Measurements from ENCODE around the gene DHX36. TPM values are rescaled to one million over a fixed set of nuclear protein-coding genes. Genes with fewer than 3 reads are reported as not detected.

The DHX36 gene
- total RNA-seq, 1 donor from 2014 or later, result 65.5 TPM

DNA sequence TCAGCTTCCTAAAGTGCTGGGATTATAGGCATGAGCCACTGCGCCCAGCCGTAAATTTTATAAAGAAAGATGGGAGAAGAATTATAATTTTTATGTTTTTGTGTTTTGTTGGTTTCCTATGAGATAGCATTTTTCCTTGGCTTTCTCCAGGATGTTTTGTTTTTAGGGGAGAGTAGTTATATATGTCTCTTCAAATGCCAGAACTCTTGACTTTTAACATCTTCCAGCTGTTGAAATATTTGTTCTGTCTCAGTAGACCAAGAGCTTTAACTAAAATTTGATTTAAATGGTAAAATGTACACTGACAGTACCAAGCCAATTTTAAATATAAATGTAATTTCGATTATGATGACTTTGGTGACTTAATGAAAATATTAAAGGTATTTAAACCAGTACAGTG, 96.8 kb downstream of the DHX36 start:
- no peak for TF ChIP-seq CTCF (IDR thresholded peaks at IDR 0.05)
- Histone ChIP-seq H3K9me3 (no peaks in the 10 kb centered on the region), H3K4me1 (peaks cover 4% of the 10 kb centered on the region), H3K4me3 (no peak overlapping the region), H3K27ac (no peak overlapping the region), H3K27me3 (ENCODE audit: low read depth) (no peaks in the 10 kb centered on the region), H3K36me3 (no peaks in the 10 kb centered on the region)
- ATAC-seq (no peak), DNase-seq (no peak)
- intact Hi-C loops (cut with DNase I), result no loop called here

DNA sequence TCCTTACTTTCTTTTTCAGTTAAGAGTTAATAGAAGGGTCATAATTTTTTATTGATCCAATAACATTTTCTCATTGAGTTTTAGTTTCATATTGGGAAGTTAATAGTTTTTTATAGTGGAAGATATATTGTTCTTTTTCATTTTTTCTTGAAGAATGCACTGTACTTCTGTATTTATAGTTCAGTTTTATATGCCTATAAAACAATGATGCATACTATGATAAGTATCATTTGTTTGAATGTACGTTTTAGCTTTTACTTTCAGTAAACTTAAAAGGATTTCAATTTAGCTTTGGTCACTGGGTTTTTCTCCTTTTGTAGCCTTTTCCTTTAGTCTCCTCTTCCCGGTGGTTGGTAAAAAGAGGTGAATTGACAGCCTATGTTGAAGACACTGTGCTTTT, 98.8 kb downstream of the DHX36 start:
- intact Hi-C loops (cut with DNase I), result no loop called here
- DNase-seq, result no peak
- no peak overlapping the region for H3K27ac ChIP-seq
- no peaks in the 10 kb centered on the region for H3K27me3 ChIP-seq (ENCODE audit: low read depth)
- H3K36me3 ChIP-seq, result no peaks in the 10 kb centered on the region
- H3K9me3 ChIP-seq, result no peaks in the 10 kb centered on the region
- H3K4me3 ChIP-seq, result no peak overlapping the region
- ATAC-seq, result no peak
- no peak for TF ChIP-seq CTCF (IDR thresholded peaks at IDR 0.05)
- peaks cover 3% of the 10 kb centered on the region for H3K4me1 ChIP-seq

DNA sequence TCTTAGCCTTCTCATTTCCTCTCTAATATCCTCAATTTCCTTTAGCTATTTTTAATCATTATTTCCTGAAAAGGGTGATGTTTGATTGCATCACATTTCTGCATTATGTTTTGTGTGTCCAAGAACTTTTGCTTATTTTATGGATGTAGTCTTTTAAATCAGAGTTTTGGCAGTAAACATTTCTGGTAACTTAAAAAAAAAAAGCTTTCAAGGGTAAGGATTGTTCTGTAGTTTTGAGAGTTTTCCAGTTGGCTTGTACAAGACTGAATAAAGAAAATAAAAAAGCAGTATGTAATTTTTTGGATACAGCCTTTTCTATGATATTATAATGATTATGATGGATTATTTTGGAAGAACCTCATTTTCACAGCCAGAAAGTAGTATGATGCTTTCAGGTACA, 99.4 kb downstream of the DHX36 start:
- H3K36me3 ChIP-seq, result no peaks in the 10 kb centered on the region
- DNase-seq, result no peak
- H3K27me3 ChIP-seq (ENCODE audit: low read depth), result no peaks in the 10 kb centered on the region
- no peak for ATAC-seq
- no peak for TF ChIP-seq CTCF (IDR thresholded peaks at IDR 0.05)
- no peaks in the 10 kb centered on the region for H3K9me3 ChIP-seq
- no peak overlapping the region for H3K27ac ChIP-seq
- H3K4me1 ChIP-seq, result no peaks in the 10 kb centered on the region
- no peak overlapping the region for H3K4me3 ChIP-seq
- intact Hi-C loops (cut with DNase I), result no loop called here

- no peak for DNase-seq
- Histone ChIP-seq H3K4me1 (no peaks in the 10 kb centered on the region), H3K36me3 (no peaks in the 10 kb centered on the region), H3K27ac (no peak overlapping the region), H3K9me3 (no peaks in the 10 kb centered on the region), H3K27me3 (ENCODE audit: low read depth) (no peaks in the 10 kb centered on the region), H3K4me3 (no peak overlapping the region)
- intact Hi-C loops (cut with DNase I), result no loop called here
- no peak for ATAC-seq
- TF ChIP-seq CTCF (IDR thresholded peaks at IDR 0.05), result no peak
These were observed 99.9 kb downstream of the DHX36 start for GRCh38 chr3:154224366-154224765.

GRCh38 chr3:154223519-154223918, 100.8 kb downstream of the DHX36 start:
- Histone ChIP-seq H3K36me3 (no peaks in the 10 kb centered on the region), H3K9me3 (no peaks in the 10 kb centered on the region), H3K4me1 (no peaks in the 10 kb centered on the region), H3K27ac (no peak overlapping the region), H3K4me3 (no peak overlapping the region), H3K27me3 (ENCODE audit: low read depth) (no peaks in the 10 kb centered on the region)
- ATAC-seq, result no peak
- no peak for TF ChIP-seq CTCF (IDR thresholded peaks at IDR 0.05)
- no peak for DNase-seq
- intact Hi-C loops (cut with DNase I), result no loop called here

Other genes starting within 250 kb of the DHX36 start
- 50.9 TPM for gene ARHGEF26, start 203.1 kb downstream of the DHX36 start, total RNA-seq
- gene GPR149, start 105.7 kb upstream of the DHX36 start, total RNA-seq, result not detected